Esophagus squamous epithelium (tissue), 4 donors: Measurements from ENCODE around the gene C12orf42.

Experiments used
- POLR2A ChIP-seq, 4 donors: fragments of 450-650 bp; IDR thresholded peaks; one replicate each; pipeline ENCODE4 v1.6.1; 2017; ENCODE audit warnings: antibody characterized with exemption in 4 of 4, mild to moderate bottlenecking in 4 of 4, moderate library complexity in 3 of 4
- TF ChIP-seq, protein P1 (sequence below), 6 experiments: fragments of 450-650 bp in 4 of 6; fragments of 200-600 bp in 2 of 6; sonication (generic) in 2 of 6; IDR thresholded peaks; one replicate each; pipeline ENCODE4 v1.5.1; 2016 to 2019; ENCODE audit warnings: antibody characterized with exemption in 6 of 6, mild to moderate bottlenecking in 4 of 6, moderate library complexity in 4 of 6

DNA sequence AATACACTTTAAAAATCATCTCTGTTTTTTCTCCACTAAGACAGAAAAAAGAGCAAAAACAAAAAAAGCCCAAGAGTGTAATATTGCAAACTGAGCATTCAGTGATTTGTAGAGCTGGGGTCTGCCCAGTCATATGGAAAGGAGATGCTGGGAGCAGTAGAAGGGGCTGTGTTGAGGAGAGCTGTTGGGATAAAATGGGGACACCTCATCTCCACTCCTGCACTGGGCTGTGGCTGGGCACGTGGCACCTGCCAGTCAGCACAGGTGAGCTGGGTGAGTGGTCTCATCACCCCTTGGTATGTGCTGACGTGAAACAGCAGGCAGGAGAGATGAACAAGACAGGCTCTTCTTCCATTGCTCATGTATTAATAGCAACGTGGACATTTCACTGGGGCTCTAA is 217.4 kb downstream of the C12orf42 start:
- TF ChIP-seq POLR2A (IDR thresholded peaks at IDR 0.05): no peak
- TF ChIP-seq, protein P1, sequence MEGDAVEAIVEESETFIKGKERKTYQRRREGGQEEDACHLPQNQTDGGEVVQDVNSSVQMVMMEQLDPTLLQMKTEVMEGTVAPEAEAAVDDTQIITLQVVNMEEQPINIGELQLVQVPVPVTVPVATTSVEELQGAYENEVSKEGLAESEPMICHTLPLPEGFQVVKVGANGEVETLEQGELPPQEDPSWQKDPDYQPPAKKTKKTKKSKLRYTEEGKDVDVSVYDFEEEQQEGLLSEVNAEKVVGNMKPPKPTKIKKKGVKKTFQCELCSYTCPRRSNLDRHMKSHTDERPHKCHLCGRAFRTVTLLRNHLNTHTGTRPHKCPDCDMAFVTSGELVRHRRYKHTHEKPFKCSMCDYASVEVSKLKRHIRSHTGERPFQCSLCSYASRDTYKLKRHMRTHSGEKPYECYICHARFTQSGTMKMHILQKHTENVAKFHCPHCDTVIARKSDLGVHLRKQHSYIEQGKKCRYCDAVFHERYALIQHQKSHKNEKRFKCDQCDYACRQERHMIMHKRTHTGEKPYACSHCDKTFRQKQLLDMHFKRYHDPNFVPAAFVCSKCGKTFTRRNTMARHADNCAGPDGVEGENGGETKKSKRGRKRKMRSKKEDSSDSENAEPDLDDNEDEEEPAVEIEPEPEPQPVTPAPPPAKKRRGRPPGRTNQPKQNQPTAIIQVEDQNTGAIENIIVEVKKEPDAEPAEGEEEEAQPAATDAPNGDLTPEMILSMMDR (IDR thresholded peaks at IDR 0.05): no peak
